Endothelial cell (in vitro differentiated cells): ENCODE measurements around the gene KCTD12. TPM values are rescaled to one million over a fixed set of nuclear protein-coding genes. Genes with fewer than 3 reads are reported as not detected.

Source experiments
- DNase-seq: peaks from one replicate; pipeline ENCODE4 v3.0.0; 2021; ENCODE audit warnings: low spot score
- H3K27ac Mint-ChIP-seq: one replicate; pipeline ENCODE4 v1.8.0; 2021; ENCODE audit warnings: mixed read lengths, inconsistent platforms; ENCODE audit not compliant: unreplicated experiment
- H3K27me3 Mint-ChIP-seq: one replicate; pipeline ENCODE4 v1.8.0; 2021; ENCODE audit warnings: mild to moderate bottlenecking, moderate library complexity, mixed read lengths, inconsistent platforms; ENCODE audit not compliant: unreplicated experiment
- H3K36me3 Mint-ChIP-seq: one replicate; pipeline ENCODE4 v1.8.0; 2021; ENCODE audit warnings: mild to moderate bottlenecking, low read depth, mixed read lengths, inconsistent platforms; ENCODE audit not compliant: unreplicated experiment
- H3K4me1 Mint-ChIP-seq: one replicate; pipeline ENCODE4 v1.8.0; 2021; ENCODE audit warnings: mild to moderate bottlenecking, mixed read lengths, inconsistent platforms; ENCODE audit not compliant: unreplicated experiment
- H3K4me3 Mint-ChIP-seq: one replicate; pipeline ENCODE4 v1.8.0; 2021; ENCODE audit warnings: mild to moderate bottlenecking, mixed read lengths, inconsistent platforms; ENCODE audit not compliant: unreplicated experiment
- H3K9me3 Mint-ChIP-seq: one replicate; pipeline ENCODE4 v1.8.0; 2021; ENCODE audit warnings: mixed read lengths, inconsistent platforms; ENCODE audit not compliant: unreplicated experiment
- CTCF ChIP-seq: fragments of 200-600 bp; sonication (generic); IDR thresholded peaks from one replicate; pipeline ENCODE4 v1.5.0; 2021; ENCODE audit warnings: antibody characterized with exemption; ENCODE audit not compliant: unreplicated experiment
- total RNA-seq: library from RNA; stranded (reverse); fragmentation: NEBNext Ultra II Directional; extraction: Animal tissue kit (Norgen Biotek cat#: 25700); gene quantifications from one replicate; pipeline ENCODE4 v1.2.1, GENCODE V29; 2021; ENCODE audit not compliant: unreplicated experiment

The KCTD12 gene
- total RNA-seq, 1 donor from 2014 or later: 9.6 TPM

DNA sequence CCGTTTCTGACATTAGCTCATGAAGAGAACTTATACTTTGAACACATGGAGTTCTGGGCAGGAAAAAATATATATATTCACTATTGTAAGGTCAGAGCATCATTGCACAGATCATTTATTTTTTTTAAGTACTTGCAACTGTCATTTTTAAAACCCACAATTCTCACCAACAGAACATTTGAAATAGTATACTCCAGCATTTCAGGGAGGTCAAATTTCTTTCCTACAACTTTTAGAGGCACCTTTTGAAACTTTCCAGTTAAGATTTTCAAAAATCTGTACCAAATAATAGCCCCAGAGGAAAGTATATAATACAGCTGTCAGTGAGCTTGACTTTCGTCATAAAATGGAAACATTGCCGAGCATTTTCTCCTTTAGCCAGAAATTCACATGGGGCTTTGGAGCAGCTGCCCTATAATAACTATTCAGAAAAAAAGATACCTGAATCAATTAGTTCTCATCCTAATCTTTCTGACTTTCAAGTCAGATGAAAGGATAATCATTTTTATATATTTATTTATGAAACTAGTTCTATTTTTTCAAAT, 10.9 kb downstream of the KCTD12 start:
- DNase-seq: no peak
- H3K36me3 Mint-ChIP-seq: no peaks in the 10 kb centered on the region
- no peaks in the 10 kb centered on the region for H3K27me3 Mint-ChIP-seq
- H3K4me1 Mint-ChIP-seq: peaks cover 9% of the 10 kb centered on the region
- H3K9me3 Mint-ChIP-seq: no peaks in the 10 kb centered on the region
- no peak overlapping the region for H3K4me3 Mint-ChIP-seq
- TF ChIP-seq CTCF: no peak
- H3K27ac Mint-ChIP-seq: no peak overlapping the region

DNA sequence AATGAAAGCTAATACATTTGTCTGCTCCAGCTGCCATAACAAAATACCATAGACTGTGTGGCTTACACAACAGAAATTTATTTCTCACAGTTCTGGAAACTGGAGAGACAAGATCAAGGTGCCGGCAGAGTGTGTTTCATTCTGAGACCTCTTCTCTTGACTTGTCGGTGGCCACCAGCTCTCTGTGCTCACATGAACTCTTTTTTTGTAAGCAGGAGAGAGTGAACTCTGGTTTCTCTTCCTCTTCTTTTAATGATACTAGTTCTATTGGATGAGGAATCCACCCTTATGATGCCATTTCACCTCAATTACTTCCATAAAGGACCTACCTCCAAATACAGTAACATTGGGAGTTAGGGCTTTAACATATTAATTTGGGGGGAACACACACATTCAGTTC, 11.7 kb downstream of the KCTD12 start:
- Mint-ChIP-seq H3K27ac (no peak overlapping the region), H3K4me3 (no peak overlapping the region), H3K36me3 (no peaks in the 10 kb centered on the region), H3K27me3 (no peaks in the 10 kb centered on the region), H3K9me3 (no peaks in the 10 kb centered on the region), H3K4me1 (peaks cover 4% of the 10 kb centered on the region)
- no peak for TF ChIP-seq CTCF
- DNase-seq: no peak

DNA sequence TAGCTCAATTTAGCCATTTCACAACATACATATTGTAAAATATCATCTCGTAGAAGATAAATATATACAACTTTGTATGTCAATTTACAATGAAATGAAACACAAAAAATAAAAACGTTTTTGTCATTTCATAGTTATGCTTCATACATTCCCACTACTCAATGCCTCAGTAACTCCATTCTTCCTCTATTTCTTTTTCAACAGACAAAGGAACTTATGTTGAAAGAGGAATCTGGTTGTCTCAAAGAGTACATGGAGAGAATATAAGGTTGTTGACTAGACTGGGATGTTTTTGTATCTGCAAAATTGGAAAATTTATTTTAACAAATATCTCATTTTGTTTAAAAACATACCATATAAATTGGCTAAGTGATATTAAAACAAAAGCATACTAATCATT, 12.8 kb downstream of the KCTD12 start:
- no peak for DNase-seq
- no peaks in the 10 kb centered on the region for H3K27me3 Mint-ChIP-seq
- no peak overlapping the region for H3K4me3 Mint-ChIP-seq
- H3K9me3 Mint-ChIP-seq: no peaks in the 10 kb centered on the region
- no peaks in the 10 kb centered on the region for H3K36me3 Mint-ChIP-seq
- H3K4me1 Mint-ChIP-seq: no peaks in the 10 kb centered on the region
- no peak for TF ChIP-seq CTCF
- no peak overlapping the region for H3K27ac Mint-ChIP-seq

DNA sequence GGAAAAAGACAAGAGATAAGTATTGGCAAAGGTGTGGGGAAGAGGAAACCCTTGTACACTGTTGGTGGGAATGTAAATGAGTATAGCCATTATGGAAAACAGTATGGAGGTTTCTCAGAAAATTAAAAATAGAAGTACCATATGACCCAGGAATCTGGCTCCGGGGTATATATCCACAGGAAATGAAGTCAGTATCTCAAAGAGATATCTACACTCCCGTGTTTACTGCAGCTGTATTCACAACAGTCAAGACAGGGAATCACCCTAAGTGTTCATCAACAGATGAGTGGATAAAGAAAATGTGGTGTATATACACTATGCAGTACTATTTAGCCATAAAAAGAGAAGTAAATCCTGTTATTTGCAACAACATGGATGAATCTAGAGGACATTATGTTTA, 13.5 kb downstream of the KCTD12 start:
- H3K36me3 Mint-ChIP-seq: no peaks in the 10 kb centered on the region
- no peak for DNase-seq

DNA sequence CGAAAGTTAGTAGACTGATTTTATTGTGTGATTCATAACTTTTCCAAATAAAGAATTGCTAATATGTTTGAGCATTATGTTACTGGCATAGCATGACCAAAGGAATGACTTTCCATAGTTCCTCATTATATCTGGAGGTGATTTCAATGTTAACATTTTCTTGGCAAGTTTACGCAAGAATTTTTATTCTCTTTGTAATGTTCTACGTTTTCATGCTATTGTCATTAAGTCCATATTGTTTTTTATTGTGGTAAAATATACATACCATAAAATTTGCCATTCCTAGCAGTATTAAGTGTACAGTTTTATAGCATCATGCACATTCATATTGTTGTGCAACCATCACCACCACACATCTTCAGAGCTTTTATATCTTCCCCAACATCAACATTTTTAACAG, 14.8 kb downstream of the KCTD12 start:
- no peaks in the 10 kb centered on the region for H3K9me3 Mint-ChIP-seq
- no peaks in the 10 kb centered on the region for H3K27me3 Mint-ChIP-seq
- H3K36me3 Mint-ChIP-seq: no peaks in the 10 kb centered on the region
- no peak overlapping the region for H3K4me3 Mint-ChIP-seq
- H3K4me1 Mint-ChIP-seq: peaks cover 1% of the 10 kb centered on the region
- no peak for TF ChIP-seq CTCF
- DNase-seq: no peak
- no peak overlapping the region for H3K27ac Mint-ChIP-seq

More for the DNA sequence above, 13.5 kb downstream of the KCTD12 start:
- no peaks in the 10 kb centered on the region for H3K9me3 Mint-ChIP-seq
- TF ChIP-seq CTCF: no peak
- no peaks in the 10 kb centered on the region for H3K27me3 Mint-ChIP-seq
- no peak overlapping the region for H3K27ac Mint-ChIP-seq
- H3K4me3 Mint-ChIP-seq: no peak overlapping the region
- no peaks in the 10 kb centered on the region for H3K4me1 Mint-ChIP-seq
